Activated naive CD4-positive, alpha-beta T cell treated with anti-CD3 and anti-CD28 coated beads, Interleukin-2, amount 50 U/mL, for 72 hours (primary cell): Measurements from ENCODE around the gene LRCOL1. TPM values are rescaled to one million over a fixed set of nuclear protein-coding genes. Genes with fewer than 3 reads are reported as not detected.

Experiments
- ATAC-seq, 2 donors: fragments of 150-1000 bp; cut with Tn5 transposase; 2 replicates each; pipeline ENCODE4 v1.10.0; 2021; ENCODE audit warnings: mild to moderate bottlenecking in 2 of 2, moderate library complexity in 2 of 2
- DNase-seq, 2 donors: peaks; one replicate each; pipeline ENCODE4 v3.0.0; 2021 to 2022; ENCODE audit warnings: low spot score in 2 of 2
- H3K27ac Mint-ChIP-seq, 2 donors: one replicate each; pipeline ENCODE4 v1.8.0; 2022; ENCODE audit warnings: mild to moderate bottlenecking in 2 of 2, mixed read lengths in 2 of 2
- H3K36me3 Mint-ChIP-seq, 2 donors: one replicate each; pipeline ENCODE4 v1.8.0; 2022; ENCODE audit warnings: mixed read lengths in 2 of 2
- H3K9me3 Mint-ChIP-seq, 2 donors: one replicate each; pipeline ENCODE4 v1.8.0; 2022; ENCODE audit warnings: mixed read lengths in 2 of 2
- total RNA-seq, 2 donors: library from RNA; stranded (reverse); gene quantifications; one replicate each; pipeline ENCODE4 v1.2.3, GENCODE V29; 2022

Gene LRCOL1
- total RNA-seq, 2 donors from 2014 or later: not detected

DNA sequence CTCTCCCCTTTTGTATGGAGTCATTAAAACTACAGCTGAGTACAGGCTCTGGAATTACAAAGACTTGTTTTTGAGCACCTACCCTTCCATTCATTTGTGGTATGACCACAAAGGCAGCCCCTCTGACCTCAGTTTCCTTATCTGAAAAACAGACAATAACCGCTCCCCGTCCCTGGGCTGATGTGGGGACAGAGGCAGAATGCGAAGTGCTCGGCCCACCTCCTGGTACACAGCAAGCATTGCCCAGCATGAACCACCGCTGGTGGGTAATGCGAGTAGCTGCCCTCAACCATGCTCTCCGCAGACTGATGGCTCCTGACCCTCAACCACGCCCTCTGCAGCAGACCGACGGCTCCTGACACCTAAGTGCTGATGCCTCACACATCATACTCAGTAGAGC is 30.6 kb upstream of the LRCOL1 start:
- DNase-seq (no peak), ATAC-seq (no peak)
- no peaks in the 10 kb centered on the region for H3K9me3 Mint-ChIP-seq
- peaks cover 15 to 29% of the 10 kb centered on the region in 2 donors for H3K36me3 Mint-ChIP-seq
- no peak overlapping the region for H3K27ac Mint-ChIP-seq

GRCh38 chr12:132639956-132640520 is 29.7 kb upstream of the LRCOL1 start:
- DNase-seq (no peak), ATAC-seq (no peak)
- H3K9me3 Mint-ChIP-seq: no peaks in the 10 kb centered on the region
- H3K36me3 Mint-ChIP-seq: peaks cover 24 to 38% of the 10 kb centered on the region in 2 donors
- H3K27ac Mint-ChIP-seq: peak overlapping the region; percentile 17 to 44

DNA sequence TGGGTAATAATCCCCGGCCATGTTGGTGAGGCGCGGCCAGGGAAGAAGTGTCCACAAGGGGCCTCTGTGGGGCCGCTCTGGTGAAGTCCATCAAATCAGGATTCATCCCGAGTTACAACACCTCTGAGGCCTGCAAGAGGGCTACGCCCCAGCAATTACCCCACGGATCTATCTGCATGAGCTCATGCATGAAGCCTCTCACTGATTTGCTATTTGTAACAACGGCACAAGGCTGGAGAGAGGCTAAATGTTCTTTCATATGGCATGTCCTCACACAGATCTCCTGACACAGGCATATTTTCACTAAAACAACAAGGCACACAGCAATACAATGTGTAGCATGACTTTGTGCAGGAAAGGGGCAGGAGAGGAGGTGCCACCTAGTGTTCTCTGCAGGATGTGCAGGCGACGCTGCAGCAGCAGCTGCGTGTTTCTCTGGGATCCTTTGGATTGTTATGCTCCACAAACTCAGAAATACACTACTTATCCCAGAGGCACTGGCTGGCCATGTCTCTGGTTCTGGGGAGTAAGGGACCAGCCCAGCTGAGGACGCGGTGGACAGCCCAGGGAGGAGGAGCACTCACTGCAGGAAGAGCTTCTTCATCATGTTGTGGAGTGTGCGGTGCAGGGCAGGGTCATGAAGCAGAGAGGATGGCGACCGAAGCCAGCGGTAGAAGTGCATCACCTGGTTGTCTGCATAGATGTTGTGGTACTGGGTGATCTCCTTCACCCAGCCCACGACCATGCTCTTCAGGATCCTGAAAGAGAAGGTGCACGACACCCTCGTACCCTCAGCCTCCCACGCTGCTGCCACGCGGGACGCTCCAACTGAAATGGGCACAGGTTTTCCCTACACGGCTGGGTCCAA is 28.4 kb upstream of the LRCOL1 start:
- DNase-seq (no peak), ATAC-seq (peak in 1 of 2 donors; percentile 31)
- Mint-ChIP-seq H3K9me3 (no peaks in the 10 kb centered on the region), H3K36me3 (peaks cover 28 to 47% of the 10 kb centered on the region in 2 donors), H3K27ac (no peak overlapping the region)

- no peaks in the 10 kb centered on the region for H3K9me3 Mint-ChIP-seq
- no peak for ATAC-seq
- H3K36me3 Mint-ChIP-seq: peaks cover 28 to 47% of the 10 kb centered on the region in 2 donors
- no peak overlapping the region for H3K27ac Mint-ChIP-seq
- DNase-seq: no peak
These were observed 27.4 kb upstream of the LRCOL1 start for GRCh38 chr12:132637811-132638210.

GRCh38 chr12:132635076-132635955 is 24.9 kb upstream of the LRCOL1 start:
- Mint-ChIP-seq H3K27ac (peak overlapping the region; percentile 63 to 88), H3K36me3 (peaks cover 32 to 50% of the 10 kb centered on the region in 2 donors), H3K9me3 (no peaks in the 10 kb centered on the region)
- no peak for DNase-seq
- ATAC-seq: no peak

- ATAC-seq (no peak), DNase-seq (no peak)
- Mint-ChIP-seq H3K27ac (peak overlapping the region; percentile 63 to 88), H3K36me3 (peaks cover 40 to 57% of the 10 kb centered on the region in 2 donors), H3K9me3 (no peaks in the 10 kb centered on the region)
These were observed 24.1 kb upstream of the LRCOL1 start for GRCh38 chr12:132634411-132634990.

DNA sequence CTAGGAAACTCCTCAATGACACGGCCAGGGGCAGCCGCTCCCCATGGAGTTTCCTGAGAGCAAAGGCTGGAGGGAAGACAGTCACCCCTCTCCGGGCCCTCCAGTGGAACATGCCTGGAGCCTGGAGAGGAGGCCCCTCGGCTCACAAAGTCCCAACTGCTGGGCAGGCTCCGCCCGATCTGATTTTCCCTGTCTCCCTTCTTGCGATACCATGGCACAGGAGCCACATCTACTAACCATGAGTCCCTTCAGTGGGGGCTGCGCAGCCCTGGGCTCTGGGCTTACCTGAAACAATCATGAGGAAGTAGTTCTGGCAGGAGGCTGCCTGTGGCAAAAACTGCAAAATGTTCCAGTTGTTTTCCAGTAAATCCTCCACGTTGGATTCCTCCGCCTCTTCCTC is 23.5 kb upstream of the LRCOL1 start:
- Mint-ChIP-seq H3K27ac (no peak overlapping the region), H3K9me3 (no peaks in the 10 kb centered on the region), H3K36me3 (peaks cover 40 to 52% of the 10 kb centered on the region in 2 donors)
- no peak for ATAC-seq
- no peak for DNase-seq

GRCh38 chr12:132633398-132633797 is 23.0 kb upstream of the LRCOL1 start:
- DNase-seq (no peak), ATAC-seq (no peak)
- H3K27ac Mint-ChIP-seq: no peak overlapping the region
- peaks cover 40 to 48% of the 10 kb centered on the region in 2 donors for H3K36me3 Mint-ChIP-seq
- no peaks in the 10 kb centered on the region for H3K9me3 Mint-ChIP-seq

DNA sequence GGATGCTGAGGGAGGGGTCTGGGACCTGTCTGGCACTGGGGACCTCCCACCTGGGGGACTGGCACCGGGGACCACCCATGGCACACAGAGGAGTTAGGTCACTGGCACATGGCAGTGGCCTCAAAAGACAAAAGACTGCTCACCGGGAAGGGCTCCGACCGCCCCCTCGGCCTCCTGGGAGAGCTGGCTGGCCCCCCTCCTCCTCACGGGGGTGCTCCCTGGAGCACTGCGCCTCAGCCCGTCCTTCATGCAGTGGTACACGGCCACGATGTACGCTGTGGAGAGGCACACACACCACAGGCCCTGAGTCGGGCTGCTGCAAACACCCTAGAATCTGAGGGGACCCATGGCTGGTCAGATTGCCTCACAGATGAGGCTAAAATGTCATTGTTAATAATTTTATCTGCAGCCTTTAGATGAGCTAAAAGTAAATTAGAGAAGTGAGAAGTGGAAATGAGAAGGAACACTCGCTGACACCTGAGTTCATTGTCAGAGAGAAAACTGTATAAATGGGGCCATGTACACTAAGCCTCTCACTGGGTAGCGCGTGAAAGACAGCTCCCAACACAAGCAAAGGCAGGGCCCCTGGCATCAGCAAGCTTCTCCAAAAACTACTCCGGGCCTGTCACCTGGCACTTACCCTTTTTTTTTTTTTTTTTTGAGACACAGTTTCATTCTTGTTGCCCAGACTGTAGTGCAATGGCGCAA is 22.3 kb upstream of the LRCOL1 start:
- no peaks in the 10 kb centered on the region for H3K9me3 Mint-ChIP-seq
- H3K27ac Mint-ChIP-seq: peak overlapping the region in 1 of 2 donors; percentile 12
- DNase-seq (no peak), ATAC-seq (no peak)
- H3K36me3 Mint-ChIP-seq: peaks cover 35 to 44% of the 10 kb centered on the region in 2 donors

DNA sequence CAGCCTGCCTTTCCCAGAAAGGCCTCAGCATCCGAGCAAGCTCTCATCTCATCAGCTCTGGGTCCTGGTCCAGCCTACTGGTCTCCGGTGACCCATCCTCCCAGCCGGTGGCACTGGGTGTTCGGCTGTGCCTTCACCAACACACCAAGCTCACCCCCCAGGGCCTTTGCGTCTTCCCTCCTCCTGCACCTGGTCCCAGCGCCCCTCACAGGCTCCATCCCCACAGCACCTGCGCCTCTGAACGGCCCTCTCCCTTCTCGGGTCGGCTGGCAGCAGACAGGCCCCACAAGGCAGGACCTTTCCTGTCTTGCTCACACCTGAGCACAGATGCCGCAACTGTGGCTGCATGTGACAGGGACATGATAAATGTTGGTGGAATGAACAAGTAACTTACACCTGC is 21.3 kb upstream of the LRCOL1 start:
- Mint-ChIP-seq H3K27ac (no peak overlapping the region), H3K9me3 (no peaks in the 10 kb centered on the region), H3K36me3 (peaks cover 35 to 43% of the 10 kb centered on the region in 2 donors)
- DNase-seq (no peak), ATAC-seq (peak in 1 of 2 donors; percentile 5)

GRCh38 chr12:132630672-132631071 is 20.3 kb upstream of the LRCOL1 start:
- ATAC-seq: no peak
- H3K27ac Mint-ChIP-seq: no peak overlapping the region
- no peak for DNase-seq
- no peaks in the 10 kb centered on the region for H3K9me3 Mint-ChIP-seq
- H3K36me3 Mint-ChIP-seq: peaks cover 29 to 38% of the 10 kb centered on the region in 2 donors

DNA sequence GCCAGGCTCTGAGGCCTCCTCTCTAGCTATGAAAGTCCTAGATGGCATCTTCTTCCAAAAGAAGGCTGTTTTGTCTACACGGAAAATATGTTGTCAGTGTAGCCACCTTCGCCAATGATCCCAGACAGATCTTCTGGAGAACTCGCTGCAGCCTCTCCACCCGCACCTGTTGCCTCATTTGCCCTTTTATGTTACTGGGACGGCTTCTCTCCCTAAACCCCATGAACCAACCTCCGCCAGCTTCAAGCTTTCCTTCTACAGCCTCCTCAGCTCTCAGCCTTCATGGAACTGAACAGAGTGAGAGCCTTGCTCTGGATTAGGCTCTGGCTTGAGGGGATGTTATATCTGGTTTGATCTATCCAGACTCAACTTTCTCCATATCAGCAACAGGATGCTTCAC is 18.9 kb upstream of the LRCOL1 start:
- no peak overlapping the region for H3K27ac Mint-ChIP-seq
- no peaks in the 10 kb centered on the region for H3K9me3 Mint-ChIP-seq
- DNase-seq: no peak
- H3K36me3 Mint-ChIP-seq: peaks cover 25 to 31% of the 10 kb centered on the region in 2 donors
- ATAC-seq: no peak

DNA sequence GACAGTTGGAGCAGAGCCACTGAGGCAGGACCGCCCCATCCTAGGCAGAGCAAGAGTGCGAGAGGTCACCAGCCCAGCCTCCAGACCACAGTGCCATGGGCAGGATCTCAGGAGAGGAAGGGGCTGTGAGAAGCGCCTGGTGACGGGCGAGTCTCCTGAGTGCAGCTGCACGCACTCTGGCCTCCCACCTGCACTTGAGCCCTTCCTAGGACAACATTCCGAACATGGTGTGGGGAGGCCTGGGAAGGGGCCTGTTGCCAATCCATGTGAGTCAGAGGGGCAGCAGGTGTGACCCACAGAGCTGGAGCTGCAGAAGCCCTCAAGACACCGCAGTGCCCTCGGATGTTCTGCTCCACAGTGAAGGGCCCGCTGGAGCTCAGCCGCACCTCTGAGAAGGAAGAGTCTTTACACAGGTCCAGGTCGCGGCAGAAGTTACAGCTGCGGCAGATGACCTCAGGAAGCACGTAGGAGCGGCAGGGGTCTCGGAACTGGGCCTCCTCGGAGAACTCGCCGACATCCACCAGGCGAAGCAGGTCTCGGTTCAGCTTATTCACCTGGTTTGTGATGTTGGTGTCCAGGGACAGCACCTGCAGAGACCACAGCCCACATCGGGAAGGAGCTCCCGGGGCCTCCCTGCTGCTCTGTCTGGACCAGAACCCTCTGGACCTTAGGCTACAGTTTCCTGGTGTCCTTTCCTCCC is 15.5 kb upstream of the LRCOL1 start:
- no peak for ATAC-seq
- no peak for DNase-seq
- Mint-ChIP-seq H3K36me3 (peaks cover 17 to 20% of the 10 kb centered on the region in 2 donors), H3K27ac (peak overlapping the region in 1 of 2 donors; percentile 44), H3K9me3 (no peaks in the 10 kb centered on the region)

GRCh38 chr12:132624910-132625630 is 14.7 kb upstream of the LRCOL1 start:
- no peak for DNase-seq
- Mint-ChIP-seq H3K27ac (peak overlapping the region; percentile 44 to 55), H3K9me3 (no peaks in the 10 kb centered on the region), H3K36me3 (peaks cover 12% of the 10 kb centered on the region in 2 donors)
- ATAC-seq: no peak
